K562 (cell line): ENCODE measurements around the gene SYVN1. TPM values are rescaled to one million over a fixed set of nuclear protein-coding genes. Genes with fewer than 3 reads are reported as not detected.
A peak's percentile ranks its signal among the peaks of the same experiment; 100 is the strongest.

Experiments
- CBX1 ChIP-seq: sonication (generic); IDR thresholded peaks from 2 replicates; pipeline ENCODE4 v1.6.1; 2016; ENCODE audit warnings: antibody characterized with exemption, low read depth, mild to moderate bottlenecking
- FIP1L1 ChIP-seq: fragments of 200-400 bp; formaldehyde crosslinking; IDR thresholded peaks from 2 replicates; pipeline ENCODE4 v1.6.1; 2018; ENCODE audit warnings: mild to moderate bottlenecking, low read depth, low read length; ENCODE audit not compliant: poor library complexity, severe bottlenecking
- GTF2E2 ChIP-seq: fragments of 200-800 bp; sonication (Bioruptor generic); IDR thresholded peaks from 2 replicates; pipeline ENCODE4 v1.6.1; 2016; ENCODE audit warnings: missing genetic modification characterization, missing compliant biosample characterization
- HNRNPL ChIP-seq: fragments of 200-400 bp; formaldehyde crosslinking; IDR thresholded peaks from 2 replicates; pipeline ENCODE4 v1.6.1; 2017; ENCODE audit warnings: low read depth, mild to moderate bottlenecking, low read length
- NCOA4 ChIP-seq: fragments of 450-650 bp; IDR thresholded peaks from 2 replicates; pipeline ENCODE4 v1.6.1; 2018; ENCODE audit warnings: mild to moderate bottlenecking; ENCODE audit not compliant: partially characterized antibody
- NFYB ChIP-seq: IDR thresholded peaks from 2 replicates; pipeline ENCODE4 v1.6.1; 2011; ENCODE audit warnings: mild to moderate bottlenecking, moderate library complexity; ENCODE audit not compliant: insufficient read length; ENCODE audit errors: extremely low read depth
- NUFIP1 ChIP-seq: fragments of 450-650 bp; IDR thresholded peaks from 2 replicates; pipeline ENCODE4 v1.6.1; 2018; ENCODE audit not compliant: partially characterized antibody
- PKNOX1 ChIP-seq: fragments of 450-650 bp; IDR thresholded peaks from 2 replicates; pipeline ENCODE4 v1.6.1; 2016
- POLR2G ChIP-seq: fragments of 200-400 bp; formaldehyde crosslinking; IDR thresholded peaks from 2 replicates; pipeline ENCODE4 v1.6.1; 2017; ENCODE audit warnings: low read depth, mild to moderate bottlenecking, antibody characterized with exemption, low read length, moderate library complexity
- SFPQ ChIP-seq: fragments of 200-400 bp; formaldehyde crosslinking; IDR thresholded peaks from 2 replicates; pipeline ENCODE4 v1.6.1; 2017; ENCODE audit warnings: mild to moderate bottlenecking, low read depth, low read length, moderate library complexity
- SIN3A ChIP-seq, 2 experiments: fragments of 150-350 bp in 1 of 2; IDR thresholded peaks; 2 replicates each; pipeline ENCODE4 v1.6.1; 2011 to 2016; ENCODE audit warnings: borderline replicate concordance in 2 of 2, low read depth in 2 of 2, low read length in 2 of 2, mild to moderate bottlenecking in 2 of 2, moderate library complexity in 2 of 2; ENCODE audit not compliant: control insufficient read depth in 1 of 2
- STAT6 ChIP-seq: sonication (generic); formaldehyde crosslinking; IDR thresholded peaks from 2 replicates; pipeline ENCODE4 v1.8.1; 2023; ENCODE audit warnings: mild to moderate bottlenecking, missing genetic modification reagents
- THRA ChIP-seq: fragments of 450-650 bp; IDR thresholded peaks from 2 replicates; pipeline ENCODE4 v1.6.1; 2017; ENCODE audit warnings: mild to moderate bottlenecking, moderate library complexity
- ZNF121 ChIP-seq: sonication (generic); formaldehyde crosslinking; conservative IDR thresholded peaks from 2 replicates; pipeline ENCODE4 v1.8.0; 2022; ENCODE audit warnings: missing genetic modification reagents
- ZNF592 ChIP-seq: fragments of 450-650 bp; IDR thresholded peaks from 2 replicates; pipeline ENCODE4 v1.6.1; 2017; ENCODE audit warnings: antibody characterized with exemption, mild to moderate bottlenecking
- polyA plus RNA-seq, 8 experiments: library from polyadenylated mRNA; depleted of rRNA in 4 of 8; stranded (reverse) in 5 of 8; unstranded in 3 of 8; fragments of >200 nt; fragmentation: Nextera tagmentation in 2 of 8; fragmentation: Illumina TruSeq in 1 of 8; extraction: Ambion mirVana in 2 of 8; extraction: Trizol in 1 of 8; gene quantifications; 2 replicates each; pipeline versions ENCODE4 v1.2.1 to v1.2.3, GENCODE V29; 2011 to 2014; ENCODE audit warnings: inconsistent platforms in 1 of 8, missing spikeins in 1 of 8
- total RNA-seq, 7 experiments: library from RNA; depleted of rRNA in 6 of 7; stranded (reverse); fragments of >200 nt in 6 of 7; fragmentation: Illumina TruSeq in 2 of 7; extraction: Trizol in 2 of 7; gene quantifications; 2 replicates each; pipeline versions ENCODE4 v1.2.1 to v1.2.3, GENCODE V29; 2011 to 2021; ENCODE audit warnings: low replicate concordance in 1 of 7

The SYVN1 gene
- total and polyA plus RNA-seq, 9 of the 15 experiments (the other 6 are each of a cell fraction or from before 2014, with no cell fraction given), result 0.41 to 47.4 (median 9.9) TPM

- no peak for TF ChIP-seq FIP1L1
- no peak for TF ChIP-seq NCOA4
- TF ChIP-seq SFPQ, result no peak
- peak; percentile 82 for TF ChIP-seq NFYB
- peak in 1 of 2 experiments; percentile 22; a peak in 1 of 4 replicates for TF ChIP-seq SIN3A (IDR thresholded peaks at IDR 0.05; ENCODE audit: borderline replicate concordance in 2 of 2, control insufficient read depth in 1 of 2, low read depth in 2 of 2, low read length in 2 of 2)
- peak; percentile 90 for TF ChIP-seq PKNOX1
- no peak for TF ChIP-seq POLR2G
- 0 out of 2 replicates have a peak, but pooled peaks have one; percentile 71 for TF ChIP-seq GTF2E2
- TF ChIP-seq NUFIP1, result no peak
- no peak for TF ChIP-seq CBX1
- peak; percentile 75; the same call in 1 of the 2 replicates for TF ChIP-seq ZNF592
- no peak for TF ChIP-seq ZNF121
- TF ChIP-seq STAT6 (CRISPR knock-in tag), result no peak
- no peak for TF ChIP-seq HNRNPL
- TF ChIP-seq THRA, result no peak
These were observed 773 bp upstream of the SYVN1 start (continued) for GRCh38 chr11:65134952-65135632.
